ENCODE data around the gene CCL24.

GRCh38 chr7:75820688-75821087 is 7.1 kb upstream of the CCL24 start:
- no peak for TF ChIP-seq CTCF (IDR thresholded peaks at IDR 0.05; ENCODE audit: insufficient read depth, low read depth, low read length)
- TF ChIP-seq EZH2 (IDR thresholded peaks at IDR 0.05; ENCODE audit: insufficient read depth, low read length): no peak

Measured in astrocyte (in vitro differentiated cells and primary cell).